ENCODE results near the gene PTPN20. TPM values are rescaled to one million over a fixed set of nuclear protein-coding genes. Genes with fewer than 3 reads are reported as not detected.

The PTPN20 gene
- total and polyA plus RNA-seq, 10 donors, result 0.39 to 13.9 (median 2.8) TPM

DNA sequence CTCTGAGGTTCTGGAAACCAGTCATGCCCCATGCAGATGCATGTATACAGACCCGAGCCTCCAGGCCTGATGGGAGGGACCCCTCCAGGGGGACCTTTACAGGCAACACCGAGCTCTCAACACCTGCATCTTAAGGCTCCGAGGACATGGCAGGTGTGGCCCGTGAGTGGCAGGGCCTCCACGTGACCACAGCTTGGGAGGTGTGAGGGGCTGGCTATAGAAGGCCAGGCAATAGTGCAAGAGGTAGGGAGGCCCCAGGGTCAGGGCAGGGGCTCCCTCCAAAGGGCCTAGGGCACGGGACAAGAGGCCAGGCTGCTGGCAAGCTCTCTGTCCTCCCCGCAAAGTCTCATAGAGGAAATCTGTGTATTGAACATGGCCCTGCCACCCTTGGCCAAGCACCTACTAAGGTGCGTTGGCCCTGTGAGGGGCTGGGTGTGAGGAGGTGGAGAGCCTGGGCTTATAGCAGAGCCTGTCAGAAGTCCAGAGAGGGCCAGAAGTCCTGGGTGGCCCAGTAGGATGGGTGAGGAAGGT is 134.2 kb downstream of the PTPN20 start:
- Histone ChIP-seq H3K27me3 (replicated peaks in 1 of 7) (no peaks in the 10 kb centered on the region), H3K4me1 (peaks cover 0 to 13% (median 5%) of the 10 kb centered on the region in 6 donors), H3K4me3 (no peak overlapping the region), H3K9me3 (no peaks in the 10 kb centered on the region), H3K36me3 (no peaks in the 10 kb centered on the region), H3K27ac (no peak overlapping the region)
- TF ChIP-seq POLR2AphosphoS5 (IDR thresholded peaks at IDR 0.05) (no peak), POLR2A (IDR thresholded peaks at IDR 0.05) (no peak), CTCF (IDR thresholded peaks at IDR 0.05 in 8 of 11, conservative IDR thresholded peaks at IDR 0.05 in 3 of 11) (no peak)
- peak; percentile 61 for DNase-seq
- intact Hi-C loops (cut with DNase I; ENCODE audit: low total_unique reads), result no loop called here
- 87 to 95% (median 87%) methylated on average over 7 to 8 of the region's 8 CpGs for WGBS, 5 donors

DNA sequence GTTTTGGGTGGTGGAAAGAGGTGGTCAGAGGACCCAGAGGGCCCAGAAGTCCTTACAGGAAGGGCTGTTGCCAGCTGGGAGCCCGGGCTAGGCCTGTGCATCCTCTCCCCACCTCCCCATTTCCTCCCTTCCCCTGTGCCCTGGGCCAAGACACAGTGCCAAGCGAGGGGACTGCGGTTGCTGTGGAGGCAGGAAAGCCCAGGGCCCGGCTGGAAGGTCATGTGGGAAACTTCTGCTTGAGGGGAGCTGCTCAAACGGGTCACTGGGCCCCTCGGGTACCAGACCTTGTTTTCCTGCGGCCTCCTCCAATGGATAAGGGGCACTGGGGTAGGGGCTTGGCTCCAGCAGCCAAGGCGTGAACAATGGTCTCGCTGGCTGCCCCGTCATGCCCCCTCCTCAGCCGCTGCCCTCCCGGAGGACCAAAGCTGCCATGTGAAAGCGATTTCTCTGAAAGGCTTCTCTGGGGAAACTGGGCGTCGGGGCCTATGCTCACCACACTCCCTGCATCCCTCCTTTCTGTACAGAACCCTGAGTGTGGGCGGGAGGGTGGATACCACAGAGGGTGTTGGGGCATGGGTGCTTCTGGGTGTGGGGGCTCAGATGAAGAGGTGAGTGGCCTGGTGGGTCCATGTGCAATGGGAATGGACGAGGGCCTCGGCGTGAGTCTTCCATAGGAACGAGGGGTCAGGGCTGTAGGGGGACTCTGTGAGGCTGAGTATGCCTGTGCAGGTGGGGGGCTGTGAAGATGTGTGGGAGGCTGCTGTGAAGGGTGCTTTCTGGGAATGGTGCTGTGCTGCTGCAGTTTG is 135.3 kb downstream of the PTPN20 start:
- WGBS, 5 donors, result 84 to 89% (median 84%) methylated on average over 10 to 20 of the region's 20 CpGs
- Histone ChIP-seq H3K27ac (no peak overlapping the region), H3K4me1 (peaks cover 0 to 13% (median 5%) of the 10 kb centered on the region in 6 donors), H3K9me3 (no peaks in the 10 kb centered on the region), H3K4me3 (no peak overlapping the region), H3K27me3 (replicated peaks in 1 of 7) (no peaks in the 10 kb centered on the region), H3K36me3 (no peaks in the 10 kb centered on the region)
- TF ChIP-seq POLR2A (IDR thresholded peaks at IDR 0.05) (no peak), POLR2AphosphoS5 (IDR thresholded peaks at IDR 0.05) (no peak), CTCF (IDR thresholded peaks at IDR 0.05 in 8 of 11, conservative IDR thresholded peaks at IDR 0.05 in 3 of 11) (no peak)
- peak; percentile 69 for DNase-seq
- intact Hi-C loops (cut with DNase I; ENCODE audit: low total_unique reads), result loop anchor here (2.0 kb wide), 1 partner anchor 266 kb away; no protein-coding TSS in a partner anchor

DNA sequence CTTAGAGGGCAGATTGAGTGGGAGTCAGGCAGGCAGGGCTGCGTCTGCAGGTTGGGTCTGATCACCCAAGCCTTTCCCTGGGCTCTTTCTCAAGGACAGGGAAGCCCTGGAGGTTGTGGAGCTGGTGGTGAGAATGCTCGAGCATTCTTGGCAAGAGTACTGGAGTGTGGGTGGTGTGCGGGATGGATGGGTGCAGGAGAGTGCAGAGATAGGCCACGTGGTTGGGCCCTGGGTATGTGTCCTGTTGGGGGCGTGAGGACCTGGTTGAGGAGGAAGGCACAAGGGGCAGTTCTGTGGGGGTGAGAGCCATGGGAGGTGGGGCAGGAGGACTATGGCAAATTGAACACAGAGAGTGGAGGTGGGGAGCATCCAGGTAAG is 135.9 kb downstream of the PTPN20 start:
- intact Hi-C loops (cut with DNase I; ENCODE audit: low total_unique reads), result loop anchor here (2.0 kb wide), 1 partner anchor 266 kb away; no protein-coding TSS in a partner anchor
- Histone ChIP-seq H3K4me3 (no peak overlapping the region), H3K9me3 (no peaks in the 10 kb centered on the region), H3K27ac (no peak overlapping the region), H3K36me3 (no peaks in the 10 kb centered on the region), H3K4me1 (peaks cover 0 to 13% (median 5%) of the 10 kb centered on the region in 6 donors), H3K27me3 (replicated peaks in 1 of 7) (no peaks in the 10 kb centered on the region)
- TF ChIP-seq POLR2AphosphoS5 (IDR thresholded peaks at IDR 0.05) (no peak), POLR2A (IDR thresholded peaks at IDR 0.05) (no peak), CTCF (IDR thresholded peaks at IDR 0.05 in 8 of 11, conservative IDR thresholded peaks at IDR 0.05 in 3 of 11) (no peak)
- 77 to 88% (median 82%) methylated on average over 5 of the region's 5 CpGs for WGBS, 5 donors
- DNase-seq, result peak; percentile 45
